HuH-7 (cell line): ENCODE results near the gene TMEM89.
A peak's percentile ranks its signal among the peaks of the same experiment; 100 is the strongest.

Experiments used
- DNase-seq: peaks from one replicate; pipeline ENCODE4 v3.0.0; 2011; ENCODE audit warnings: low spot score

The TMEM89 gene

GRCh38 chr3:48614044-48614443 is 7.5 kb downstream of the TMEM89 start:
- DNase-seq: no peak

- DNase-seq: no peak
These were observed 9.3 kb downstream of the TMEM89 start for GRCh38 chr3:48612309-48612708.

- DNase-seq: peak; percentile 98
These were observed 12.2 kb downstream of the TMEM89 start, which contains the start of gene UQCRC1 for GRCh38 chr3:48609088-48610005. UQCRC1 (minus strand) TSS chr3:48609646; CDS start chr3:48609620, 26 bp downstream.

- no peak for DNase-seq
These were observed 14.1 kb downstream of the TMEM89 start for GRCh38 chr3:48607519-48607918.

GRCh38 chr3:48601622-48601994 is 20.0 kb downstream of the TMEM89 start:
- DNase-seq: no peak

- DNase-seq: no peak
These were observed 20.6 kb downstream of the TMEM89 start for GRCh38 chr3:48600711-48601621.

GRCh38 chr3:48599509-48600285 is 21.9 kb downstream of the TMEM89 start:
- DNase-seq: no peak

- no peak for DNase-seq
These were observed 22.5 kb downstream of the TMEM89 start for GRCh38 chr3:48599077-48599501.

GRCh38 chr3:48598323-48599076 is 23.1 kb downstream of the TMEM89 start:
- no peak for DNase-seq

GRCh38 chr3:48597408-48597800 is 24.2 kb downstream of the TMEM89 start:
- no peak for DNase-seq

- no peak for DNase-seq
These were observed 24.7 kb downstream of the TMEM89 start for GRCh38 chr3:48596676-48597407.

- DNase-seq: no peak
These were observed 25.4 kb downstream of the TMEM89 start for GRCh38 chr3:48596157-48596556.

GRCh38 chr3:48595526-48596121 is 25.9 kb downstream of the TMEM89 start:
- DNase-seq: no peak

- DNase-seq: no peak
These were observed 26.5 kb downstream of the TMEM89 start, which contains the start of gene COL7A1 for GRCh38 chr3:48595075-48595525. COL7A1 (minus strand) TSS chr3:48595329; CDS start chr3:48595159, 170 bp downstream.

GRCh38 chr3:48594417-48595049 is 27.0 kb downstream of the TMEM89 start:
- no peak for DNase-seq

GRCh38 chr3:48593337-48593736 is 28.2 kb downstream of the TMEM89 start:
- no peak for DNase-seq

- DNase-seq: no peak
These were observed 29.0 kb downstream of the TMEM89 start for GRCh38 chr3:48592519-48593087.

GRCh38 chr3:48591886-48592518 is 29.6 kb downstream of the TMEM89 start:
- no peak for DNase-seq
